WTC11 (cell line): ENCODE data around the gene EEF2.

Experiments
- CTCF ChIP-seq: fragments of 200-600 bp; IDR thresholded peaks from 2 replicates; pipeline ENCODE4 v1.8.0; 2022; ENCODE audit warnings: antibody characterized with exemption
- TF ChIP-seq, protein P1 (sequence below): sonication (generic); formaldehyde crosslinking; IDR thresholded peaks from 2 replicates; pipeline ENCODE4 v1.8.0; 2022; ENCODE audit warnings: mild to moderate bottlenecking, missing genetic modification reagents

- TF ChIP-seq, protein P1, sequence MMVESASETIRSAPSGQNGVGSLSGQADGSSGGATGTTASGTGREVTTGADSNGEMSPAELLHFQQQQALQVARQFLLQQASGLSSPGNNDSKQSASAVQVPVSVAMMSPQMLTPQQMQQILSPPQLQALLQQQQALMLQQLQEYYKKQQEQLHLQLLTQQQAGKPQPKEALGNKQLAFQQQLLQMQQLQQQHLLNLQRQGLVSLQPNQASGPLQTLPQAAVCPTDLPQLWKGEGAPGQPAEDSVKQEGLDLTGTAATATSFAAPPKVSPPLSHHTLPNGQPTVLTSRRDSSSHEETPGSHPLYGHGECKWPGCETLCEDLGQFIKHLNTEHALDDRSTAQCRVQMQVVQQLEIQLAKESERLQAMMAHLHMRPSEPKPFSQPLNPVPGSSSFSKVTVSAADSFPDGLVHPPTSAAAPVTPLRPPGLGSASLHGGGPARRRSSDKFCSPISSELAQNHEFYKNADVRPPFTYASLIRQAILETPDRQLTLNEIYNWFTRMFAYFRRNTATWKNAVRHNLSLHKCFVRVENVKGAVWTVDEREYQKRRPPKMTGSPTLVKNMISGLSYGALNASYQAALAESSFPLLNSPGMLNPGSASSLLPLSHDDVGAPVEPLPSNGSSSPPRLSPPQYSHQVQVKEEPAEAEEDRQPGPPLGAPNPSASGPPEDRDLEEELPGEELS (CRISPR knock-in tag) = no peak
- no peak for TF ChIP-seq CTCF
Observed at GRCh38 chr19:3966051-3967017, 18.9 kb downstream of the EEF2 start.
